PC-9 (cell line): ENCODE data around the gene VRK1. TPM values are rescaled to one million over a fixed set of nuclear protein-coding genes. Genes with fewer than 3 reads are reported as not detected.

ENCODE experiments used
- BruUV-seq: library from RNA; stranded (reverse); fragments of 400-500 nt; replicated peaks from 2 replicates; lab custom pipeline; 2021; lab: Mats Ljungman, UMichigan
- CTCF ChIA-PET: fragments of 300-600 bp; sonication (Branson Sonifier 250); formaldehyde crosslinking; loops from one replicate; lab custom pipeline; 2022; ENCODE audit warnings: antibody characterized with exemption; lab: Charles Lee
- POLR2A ChIA-PET: fragments of 300-600 bp; sonication (Branson Sonifier 250); formaldehyde crosslinking; loops from one replicate; lab custom pipeline; 2022; ENCODE audit warnings: antibody characterized with exemption; ENCODE audit not compliant: unreplicated experiment; lab: Charles Lee
- DNase-seq, 2 experiments: peaks; one replicate each; pipeline versions ENCODE4 v3.0.0 to v3.0.0-alpha.2; 2015 to 2022; ENCODE audit warnings: mixed read lengths in 1 of 2
- H2AFZ ChIP-seq: fragments of 200-600 bp; sonication (generic); 2 replicates; pipeline ENCODE4 v1.8.1; 2017; ENCODE audit warnings: antibody characterized with exemption
- H3F3A ChIP-seq: fragments of 200-600 bp; sonication (generic); 2 replicates; pipeline ENCODE4 v1.8.1; 2017; ENCODE audit warnings: antibody characterized with exemption, mild to moderate bottlenecking, low read depth; ENCODE audit not compliant: insufficient read depth
- H3K27ac ChIP-seq: fragments of 200-600 bp; sonication (generic); 2 replicates; pipeline ENCODE4 v1.6.1; 2016; ENCODE audit warnings: mixed run types
- H3K27me3 ChIP-seq: fragments of 200-600 bp; sonication (generic); 2 replicates; pipeline ENCODE4 v1.6.1; 2016; ENCODE audit warnings: low read depth, mixed run types; ENCODE audit not compliant: insufficient read depth
- H3K36me3 ChIP-seq: fragments of 200-600 bp; sonication (generic); 2 replicates; pipeline ENCODE4 v1.6.1; 2016; ENCODE audit warnings: low read depth, mixed run types
- H3K4me1 ChIP-seq: fragments of 200-600 bp; sonication (generic); replicated peaks from 2 replicates; pipeline ENCODE4 v1.6.1; 2016; ENCODE audit warnings: mixed run types; ENCODE audit not compliant: insufficient read depth
- H3K4me2 ChIP-seq: fragments of 200-600 bp; sonication (generic); 2 replicates; pipeline ENCODE4 v1.6.1; 2017; ENCODE audit warnings: mixed run types
- H3K4me3 ChIP-seq: fragments of 200-600 bp; sonication (generic); 2 replicates; pipeline ENCODE4 v1.6.1; 2016; ENCODE audit warnings: mixed run types
- H3K79me2 ChIP-seq: fragments of 200-600 bp; sonication (generic); 2 replicates; pipeline ENCODE4 v1.6.1; 2017; ENCODE audit warnings: low read depth, mixed run types
- H3K9me2 ChIP-seq: fragments of 200-600 bp; sonication (generic); 2 replicates; pipeline ENCODE4 v1.8.1; 2017; ENCODE audit warnings: mild to moderate bottlenecking; ENCODE audit not compliant: insufficient read depth
- H3K9me3 ChIP-seq: fragments of 200-600 bp; sonication (generic); 2 replicates; pipeline ENCODE4 v1.8.1; 2016; ENCODE audit warnings: low read depth; ENCODE audit not compliant: insufficient read depth
- H4K20me1 ChIP-seq: fragments of 200-600 bp; sonication (generic); 2 replicates; pipeline ENCODE4 v1.8.1; 2017; ENCODE audit not compliant: insufficient read depth
- EZH2 ChIP-seq: fragments of 200-600 bp; sonication (generic); IDR thresholded peaks from 2 replicates; pipeline ENCODE4 v1.8.0; 2017; ENCODE audit warnings: antibody characterized with exemption, low read depth
- intact Hi-C: fragments of 100-400 bp; cut with micrococcal nuclease; formaldehyde crosslinking; loops from one replicate; pipeline ENCODE4 v1.10.0; 2022; ENCODE audit not compliant: unreplicated experiment
- total RNA-seq: library from RNA; stranded (reverse); gene quantifications from 2 replicates; pipeline ENCODE4 v1.2.3, GENCODE V29; 2021
- TF ChIP-seq, protein P1 (sequence below): fragments of 200-600 bp; sonication (generic); conservative IDR thresholded peaks from 2 replicates; pipeline ENCODE4 v1.6.1; 2017; ENCODE audit warnings: mixed run types, antibody characterized with exemption, mild to moderate bottlenecking, moderate library complexity

VRK1 gene
- total RNA-seq, 1 experiment from 2014 or later, result 6.8 TPM

DNA sequence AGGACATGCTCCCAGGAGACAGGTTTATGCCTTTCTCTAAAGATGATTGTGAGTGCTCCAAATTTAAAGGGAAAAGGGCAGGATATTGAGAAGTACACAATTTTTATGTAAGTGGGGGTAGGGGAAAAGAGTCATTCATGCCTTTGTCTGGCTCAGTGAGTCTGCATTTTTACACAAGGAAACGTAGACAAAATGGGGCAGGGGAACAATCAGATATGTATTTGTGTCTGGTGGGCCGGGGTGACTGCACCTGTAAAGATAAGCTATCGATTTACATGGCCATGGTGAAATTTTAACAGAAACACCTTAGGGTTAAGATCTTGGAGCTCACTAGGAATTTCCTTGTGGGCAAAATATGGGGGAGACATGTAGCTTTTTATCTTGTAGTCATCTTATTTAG, 123.6 kb downstream of the VRK1 start:
- no peaks in the 10 kb centered on the region for H3K79me2 ChIP-seq
- no peaks in the 10 kb centered on the region for H3K9me3 ChIP-seq
- POLR2A ChIA-PET, result no interaction called here
- H3F3A ChIP-seq, result no peaks in the 10 kb centered on the region
- no peak overlapping the region for H3K27ac ChIP-seq
- no peaks in the 10 kb centered on the region for H3K36me3 ChIP-seq
- no peak for TF ChIP-seq EZH2
- TF ChIP-seq, protein P1, sequence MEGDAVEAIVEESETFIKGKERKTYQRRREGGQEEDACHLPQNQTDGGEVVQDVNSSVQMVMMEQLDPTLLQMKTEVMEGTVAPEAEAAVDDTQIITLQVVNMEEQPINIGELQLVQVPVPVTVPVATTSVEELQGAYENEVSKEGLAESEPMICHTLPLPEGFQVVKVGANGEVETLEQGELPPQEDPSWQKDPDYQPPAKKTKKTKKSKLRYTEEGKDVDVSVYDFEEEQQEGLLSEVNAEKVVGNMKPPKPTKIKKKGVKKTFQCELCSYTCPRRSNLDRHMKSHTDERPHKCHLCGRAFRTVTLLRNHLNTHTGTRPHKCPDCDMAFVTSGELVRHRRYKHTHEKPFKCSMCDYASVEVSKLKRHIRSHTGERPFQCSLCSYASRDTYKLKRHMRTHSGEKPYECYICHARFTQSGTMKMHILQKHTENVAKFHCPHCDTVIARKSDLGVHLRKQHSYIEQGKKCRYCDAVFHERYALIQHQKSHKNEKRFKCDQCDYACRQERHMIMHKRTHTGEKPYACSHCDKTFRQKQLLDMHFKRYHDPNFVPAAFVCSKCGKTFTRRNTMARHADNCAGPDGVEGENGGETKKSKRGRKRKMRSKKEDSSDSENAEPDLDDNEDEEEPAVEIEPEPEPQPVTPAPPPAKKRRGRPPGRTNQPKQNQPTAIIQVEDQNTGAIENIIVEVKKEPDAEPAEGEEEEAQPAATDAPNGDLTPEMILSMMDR, result no peak
- DNase-seq, result no peak
- no TSS peak for BruUV-seq
- no peak overlapping the region for H3K4me2 ChIP-seq
- no peaks in the 10 kb centered on the region for H3K9me2 ChIP-seq
- no peaks in the 10 kb centered on the region for H4K20me1 ChIP-seq
- CTCF ChIA-PET, result no interaction called here
- H2AFZ ChIP-seq, result no peak overlapping the region
- no peaks in the 10 kb centered on the region for H3K4me1 ChIP-seq
- no peak overlapping the region for H3K4me3 ChIP-seq
- intact Hi-C loops, result no loop called here
- H3K27me3 ChIP-seq, result no peaks in the 10 kb centered on the region

DNA sequence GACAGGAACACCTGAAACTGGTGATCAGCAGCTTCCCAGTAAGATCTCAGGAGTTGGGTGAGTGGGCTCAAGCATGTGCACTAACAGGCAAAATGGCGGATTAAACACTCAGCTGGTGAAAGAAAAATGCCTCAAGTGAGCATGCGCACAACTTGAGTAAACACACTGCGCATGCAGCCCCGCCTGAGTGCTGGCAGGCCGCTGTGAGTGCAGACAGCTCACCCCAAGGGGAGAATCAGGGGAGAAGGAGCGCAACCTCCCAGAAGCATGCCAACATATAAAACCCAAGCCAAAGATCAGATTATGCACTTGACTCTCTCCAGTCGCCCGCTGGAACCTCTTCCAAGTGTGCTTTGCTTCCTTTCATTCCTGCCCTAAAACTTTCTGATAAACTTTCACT, 125.8 kb downstream of the VRK1 start:
- Histone ChIP-seq H3K4me3 (no peak overlapping the region), H4K20me1 (no peaks in the 10 kb centered on the region), H3K27me3 (no peaks in the 10 kb centered on the region), H3K4me2 (no peak overlapping the region), H3F3A (no peaks in the 10 kb centered on the region), H3K79me2 (no peaks in the 10 kb centered on the region), H3K9me2 (no peaks in the 10 kb centered on the region), H3K4me1 (no peaks in the 10 kb centered on the region), H3K27ac (no peak overlapping the region), H3K9me3 (no peaks in the 10 kb centered on the region), H3K36me3 (no peaks in the 10 kb centered on the region), H2AFZ (no peak overlapping the region)
- intact Hi-C loops, result no loop called here
- CTCF ChIA-PET, result no interaction called here
- no peak for TF ChIP-seq EZH2
- TF ChIP-seq, protein P1, result no peak
- POLR2A ChIA-PET, result no interaction called here
- no TSS peak for BruUV-seq
- no peak for DNase-seq

DNA sequence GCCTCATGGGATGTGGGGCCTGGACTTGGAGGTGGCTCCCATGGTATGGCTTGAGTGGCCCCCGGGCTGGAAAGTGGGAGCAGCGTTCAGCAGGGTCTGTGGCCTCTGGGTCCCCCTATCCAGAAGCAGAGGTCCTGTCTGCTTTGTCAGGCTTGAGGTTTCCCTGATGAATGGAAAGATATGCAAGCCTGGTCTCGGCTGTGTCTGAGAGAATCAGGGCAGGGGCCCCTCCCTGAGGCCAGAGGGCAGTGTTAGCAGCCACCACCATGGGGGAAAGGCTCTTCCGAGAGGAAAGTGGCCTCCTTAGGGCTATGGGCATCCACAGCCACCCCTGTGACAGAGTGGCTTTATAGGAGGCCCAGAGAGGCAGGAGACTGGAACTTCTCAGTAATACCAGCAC, 128.2 kb downstream of the VRK1 start:
- H3K4me3 ChIP-seq, result no peak overlapping the region
- no TSS peak for BruUV-seq
- no peaks in the 10 kb centered on the region for H4K20me1 ChIP-seq
- H3K4me2 ChIP-seq, result no peak overlapping the region
- H3K4me1 ChIP-seq, result no peaks in the 10 kb centered on the region
- no peaks in the 10 kb centered on the region for H3F3A ChIP-seq
- intact Hi-C loops, result no loop called here
- no peaks in the 10 kb centered on the region for H3K36me3 ChIP-seq
- H3K9me2 ChIP-seq, result no peaks in the 10 kb centered on the region
- ChIA-PET CTCF (no interaction called here), POLR2A (no interaction called here)
- TF ChIP-seq EZH2, result no peak
- TF ChIP-seq, protein P1, result no peak
- H3K27me3 ChIP-seq, result no peaks in the 10 kb centered on the region
- no peak overlapping the region for H3K27ac ChIP-seq
- DNase-seq, result no peak
- no peaks in the 10 kb centered on the region for H3K79me2 ChIP-seq
- H3K9me3 ChIP-seq, result no peaks in the 10 kb centered on the region
- H2AFZ ChIP-seq, result no peak overlapping the region
